NB4 (cell line): Measurements from ENCODE around the gene ANKH.

Experiments
- DNase-seq: peaks from one replicate; pipeline ENCODE4 v3.0.0; 2010; ENCODE audit warnings: low read depth
- H3K4me3 ChIP-seq: one replicate; pipeline ENCODE4 v1.5.1; 2011; ENCODE audit warnings: mild to moderate bottlenecking, low read depth, low read length, moderate library complexity
- CTCF ChIP-seq: IDR thresholded peaks from one replicate; pipeline ENCODE4 v1.5.1; 2012; ENCODE audit warnings: low read depth, low read length
- MAX ChIP-seq: IDR thresholded peaks from 2 replicates; pipeline ENCODE4 v1.6.1; 2011; ENCODE audit warnings: low read depth, low read length
- MYC ChIP-seq: IDR thresholded peaks from 2 replicates; pipeline ENCODE4 v1.6.1; 2011; ENCODE audit warnings: low read depth, low read length
- POLR2A ChIP-seq: IDR thresholded peaks from 2 replicates; pipeline ENCODE4 v1.6.1; 2011; ENCODE audit warnings: mild to moderate bottlenecking; ENCODE audit not compliant: insufficient read length; ENCODE audit errors: extremely low read depth

Gene ANKH

GRCh38 chr5:14676320-14676719 lies 195.3 kb downstream of the ANKH start:
- peak; percentile 85 for DNase-seq
- TF ChIP-seq MYC (peak; percentile 30; the same call in 1 of the 2 replicates), MAX (no peak), CTCF (no peak)
- peak overlapping the region; percentile 19 for H3K4me3 ChIP-seq

GRCh38 chr5:14675865-14676300 lies 195.7 kb downstream of the ANKH start:
- peak; percentile 86 for TF ChIP-seq MAX
- TF ChIP-seq POLR2A, result no peak
- no peak for TF ChIP-seq CTCF
- peak; percentile 72 for TF ChIP-seq MYC
- H3K4me3 ChIP-seq, result peak overlapping the region; percentile 46
- DNase-seq, result peak; percentile 87

GRCh38 chr5:14674983-14675854 lies 196.4 kb downstream of the ANKH start:
- H3K4me3 ChIP-seq, result peak overlapping the region; percentile 46
- TF ChIP-seq MYC, result no peak
- no peak for TF ChIP-seq MAX
- TF ChIP-seq POLR2A, result no peak
- TF ChIP-seq CTCF, result no peak
- no peak for DNase-seq

- no peak for DNase-seq
- TF ChIP-seq POLR2A, result no peak
- TF ChIP-seq MYC, result no peak
- no peak for TF ChIP-seq CTCF
- no peak for TF ChIP-seq MAX
- no peak overlapping the region for H3K4me3 ChIP-seq
Measured at GRCh38 chr5:14673443-14673842, 198.1 kb downstream of the ANKH start.

- no peak overlapping the region for H3K4me3 ChIP-seq
- DNase-seq, result no peak
- TF ChIP-seq CTCF (no peak), MYC (no peak), MAX (no peak), POLR2A (no peak)
Measured at GRCh38 chr5:14672484-14673394, 198.8 kb downstream of the ANKH start.
